NK-92 (cell line): ENCODE results near the gene SLC5A6.

ENCODE experiments used
- DNase-seq: peaks from one replicate; lab custom pipeline; 2025; ENCODE audit not compliant: unreplicated experiment; lab: John Stamatoyannopoulos, UW

The SLC5A6 gene

DNA sequence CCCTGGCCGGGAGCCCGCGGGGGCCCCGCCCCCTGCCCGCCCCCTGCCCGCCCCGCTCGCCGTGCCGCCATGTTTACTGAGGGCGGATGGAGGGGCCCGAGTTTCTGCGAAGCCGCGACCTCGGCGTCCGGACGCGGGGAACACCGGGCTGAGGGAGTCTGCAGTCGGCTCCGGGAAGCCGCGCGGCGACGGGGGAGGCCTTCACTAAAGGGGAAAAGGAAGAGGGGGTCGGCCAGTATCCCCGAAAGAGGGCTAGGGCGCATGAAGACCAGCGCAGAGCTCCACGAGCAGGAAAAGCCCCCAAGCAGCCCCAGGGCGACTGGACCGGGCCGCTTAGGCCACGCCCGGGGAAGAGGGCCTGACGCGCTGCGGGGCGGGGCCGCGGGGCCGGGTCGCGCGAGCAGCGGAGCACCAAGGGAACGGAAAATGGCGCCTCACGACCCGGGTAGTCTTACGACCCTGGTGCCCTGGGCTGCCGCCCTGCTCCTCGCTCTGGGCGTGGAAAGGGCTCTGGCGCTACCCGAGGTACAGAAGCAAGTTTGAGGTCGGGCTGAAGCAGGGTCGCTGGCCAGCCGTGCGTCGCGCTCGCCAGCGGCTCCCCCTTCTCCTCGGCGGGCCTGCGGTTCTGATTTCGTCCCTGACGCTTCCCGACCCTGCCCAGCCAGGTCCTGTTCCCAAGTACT lies at the start of gene SLC5A6, which contains the start of gene ATRAID:
SLC5A6 (minus strand) TSS at position 326 of the 683 bp plus-strand sequence. CDS start 4,618 bp downstream, outside the sequence.
ATRAID (plus strand) TSS at position 99 of the 683 bp plus-strand sequence; CDS start at position 427, 328 bp downstream.
- DNase-seq = peak; percentile 29

DNA sequence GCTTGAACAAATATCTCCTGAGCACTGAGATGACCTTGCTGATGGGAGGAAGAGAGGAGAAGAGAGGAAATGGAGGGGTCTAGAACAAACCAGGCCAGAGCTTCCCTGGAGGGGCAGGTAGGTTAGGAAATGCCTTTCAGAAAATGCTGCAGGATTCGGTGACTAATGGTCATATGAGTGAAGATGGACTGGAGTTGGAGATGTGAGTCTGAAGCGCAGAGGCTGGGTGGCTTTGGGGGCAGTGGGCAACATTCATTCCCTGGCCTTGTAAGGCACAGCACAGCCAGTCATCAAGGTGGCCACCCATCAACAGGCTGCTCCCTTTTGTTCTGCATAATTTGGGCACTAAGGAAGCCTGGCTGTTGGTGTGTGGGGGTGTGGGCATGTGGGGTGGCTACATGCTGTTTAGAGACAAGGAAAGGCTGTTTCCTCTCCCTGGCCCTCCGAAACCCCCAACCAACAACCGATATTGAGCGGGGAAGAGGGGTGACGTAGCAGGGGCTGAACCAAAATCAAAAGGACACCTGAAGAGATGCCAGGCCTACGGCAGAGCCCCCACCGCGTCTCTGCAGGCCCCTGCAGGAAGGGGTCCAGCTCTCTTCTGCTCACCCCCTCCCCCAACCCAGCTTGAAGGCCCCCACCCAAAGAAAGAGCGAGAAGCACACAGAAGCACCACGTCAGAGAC lies 49.3 kb upstream of the SLC5A6 start:
- DNase-seq = no peak

DNA sequence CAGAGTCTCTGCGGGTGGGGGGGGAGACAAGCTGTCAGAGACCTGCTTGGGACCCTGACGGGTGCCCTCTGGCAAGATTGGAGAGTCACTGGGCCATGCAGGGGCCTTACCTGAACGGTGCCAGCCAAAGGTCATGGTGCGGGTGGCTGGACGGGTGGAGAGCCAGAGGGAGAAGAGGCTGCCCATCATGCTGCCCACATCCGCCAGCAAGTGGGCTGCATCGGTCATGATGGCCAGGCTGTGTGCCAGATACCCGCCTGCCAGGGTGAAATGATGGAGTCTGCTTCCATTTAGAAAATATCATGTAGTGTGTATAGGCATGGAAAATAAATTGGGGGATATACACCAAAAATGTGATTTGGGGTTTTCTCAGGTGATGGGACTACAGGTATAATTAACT lies 46.0 kb upstream of the SLC5A6 start:
- DNase-seq = no peak

DNA sequence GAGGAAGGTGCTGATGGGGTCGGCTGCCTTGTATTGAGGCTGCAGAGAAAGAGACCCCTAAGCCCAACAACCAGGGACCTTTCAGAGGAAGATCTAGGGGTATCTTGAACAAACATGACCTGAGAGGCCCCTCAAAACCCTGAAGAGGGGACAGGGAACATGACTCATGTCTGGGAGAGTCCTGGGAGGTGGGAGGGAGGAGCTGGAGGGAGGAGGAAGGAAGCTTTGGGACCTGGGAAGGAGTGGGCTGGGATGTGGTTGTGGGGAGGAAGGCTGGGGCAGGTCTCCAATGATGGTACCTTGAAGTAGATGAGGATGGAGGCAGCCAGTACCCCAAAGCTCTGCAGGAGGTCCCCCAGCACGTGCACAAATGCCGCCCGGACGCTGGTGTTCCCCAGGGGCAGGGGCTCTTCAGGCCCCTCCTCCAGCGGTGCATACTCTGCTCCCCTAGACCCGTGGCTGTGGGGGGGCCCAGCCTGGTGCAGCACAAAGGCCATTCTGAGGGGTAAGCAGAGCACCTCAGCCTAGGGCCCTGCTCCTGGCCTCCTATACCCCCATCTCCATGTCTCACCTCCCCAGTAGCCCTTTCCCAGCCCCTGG lies 44.9 kb upstream of the SLC5A6 start:
- no peak for DNase-seq

DNA sequence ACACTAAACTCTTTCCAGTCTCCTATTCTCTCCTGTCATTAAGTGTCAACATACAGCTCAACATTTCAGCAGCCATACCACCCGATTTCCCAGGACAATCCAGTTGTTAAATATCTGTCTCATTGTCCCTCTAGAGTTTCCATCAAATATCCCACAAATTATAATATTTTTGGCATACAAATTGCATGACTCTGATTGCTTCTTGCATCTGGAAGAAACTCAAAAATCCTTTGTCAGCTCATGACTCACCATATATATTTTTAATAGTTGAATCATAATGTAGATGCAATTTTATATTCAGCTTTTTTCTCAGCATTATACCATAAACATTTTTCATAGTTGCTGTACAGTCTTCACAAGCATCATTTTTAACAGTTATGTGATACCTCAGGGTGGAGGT lies 43.6 kb upstream of the SLC5A6 start:
- no peak for DNase-seq

DNA sequence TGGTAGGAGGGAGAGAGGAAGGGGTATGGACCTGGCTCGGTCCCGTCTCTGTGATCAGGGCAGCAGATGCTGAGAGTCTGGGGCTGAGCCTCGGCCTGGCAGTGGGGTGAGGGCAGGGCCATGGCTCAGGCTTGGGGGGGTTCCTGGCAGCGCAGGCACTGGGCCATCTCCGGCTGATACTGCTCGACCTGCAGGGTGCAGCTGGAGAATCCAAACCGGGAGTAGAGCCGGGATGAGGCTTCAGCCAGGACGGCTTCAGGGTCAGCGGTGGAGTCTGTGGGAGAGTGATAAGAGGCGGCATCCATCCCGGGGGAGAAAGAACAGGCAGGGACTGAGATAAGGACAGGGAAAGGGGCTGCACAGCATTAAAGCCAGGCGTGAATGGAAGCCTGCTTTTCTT lies 43.1 kb upstream of the SLC5A6 start:
- no peak for DNase-seq

DNA sequence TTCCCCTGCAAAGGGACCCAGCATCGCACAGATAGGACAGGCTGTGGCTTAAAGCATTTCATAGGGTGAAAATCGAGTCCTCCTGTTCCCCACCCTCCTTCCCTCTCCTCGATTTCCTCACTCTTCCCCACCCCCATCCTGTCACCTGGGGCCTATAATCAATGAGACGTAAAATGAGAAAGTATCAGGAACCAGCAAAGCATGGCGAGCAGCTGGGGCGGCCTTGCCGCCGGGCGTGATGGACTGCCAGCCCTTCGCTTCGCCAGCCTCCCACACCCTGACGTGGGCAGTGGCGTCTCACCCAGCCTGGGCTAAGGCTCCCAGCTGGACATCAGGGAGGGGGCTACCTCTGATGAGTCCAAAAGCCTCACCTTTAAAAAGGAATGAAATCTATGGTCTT lies 39.7 kb upstream of the SLC5A6 start:
- no peak for DNase-seq

DNA sequence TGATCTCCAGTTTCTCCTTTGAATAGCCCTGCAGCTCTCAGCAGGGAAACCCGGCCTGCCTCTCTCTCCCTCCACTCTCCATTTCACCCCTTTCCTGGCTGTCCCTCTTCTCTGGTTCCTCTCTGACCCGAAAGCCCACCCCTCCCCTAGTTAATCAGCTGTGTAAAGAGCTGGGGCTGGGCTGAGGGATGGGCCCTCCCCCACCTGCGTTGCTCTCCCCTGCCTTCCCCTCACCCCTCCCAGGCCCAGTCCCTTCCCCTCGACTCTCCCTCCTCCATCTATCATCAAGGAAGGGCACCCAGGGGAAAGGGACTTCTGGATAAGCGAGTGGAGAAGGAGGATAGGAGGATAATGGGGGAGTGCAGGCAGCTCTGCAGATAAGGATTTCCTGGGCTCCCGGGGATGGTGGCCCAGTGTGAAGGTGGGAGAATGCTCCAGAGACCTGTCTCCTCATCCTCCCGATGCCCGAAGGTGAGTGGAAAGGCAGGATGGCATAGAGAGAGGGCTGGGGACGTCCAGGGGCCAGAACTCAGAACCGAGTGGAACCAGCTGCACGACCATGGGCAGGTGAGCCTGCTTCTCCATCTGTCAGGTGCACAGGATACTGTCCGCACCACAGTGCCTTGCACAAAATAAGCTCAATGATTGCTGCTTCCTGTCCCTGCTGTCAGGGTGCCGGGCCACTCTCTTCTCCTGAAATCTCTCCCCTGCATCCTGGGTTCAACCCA lies 38.7 kb upstream of the SLC5A6 start:
- DNase-seq = no peak

DNA sequence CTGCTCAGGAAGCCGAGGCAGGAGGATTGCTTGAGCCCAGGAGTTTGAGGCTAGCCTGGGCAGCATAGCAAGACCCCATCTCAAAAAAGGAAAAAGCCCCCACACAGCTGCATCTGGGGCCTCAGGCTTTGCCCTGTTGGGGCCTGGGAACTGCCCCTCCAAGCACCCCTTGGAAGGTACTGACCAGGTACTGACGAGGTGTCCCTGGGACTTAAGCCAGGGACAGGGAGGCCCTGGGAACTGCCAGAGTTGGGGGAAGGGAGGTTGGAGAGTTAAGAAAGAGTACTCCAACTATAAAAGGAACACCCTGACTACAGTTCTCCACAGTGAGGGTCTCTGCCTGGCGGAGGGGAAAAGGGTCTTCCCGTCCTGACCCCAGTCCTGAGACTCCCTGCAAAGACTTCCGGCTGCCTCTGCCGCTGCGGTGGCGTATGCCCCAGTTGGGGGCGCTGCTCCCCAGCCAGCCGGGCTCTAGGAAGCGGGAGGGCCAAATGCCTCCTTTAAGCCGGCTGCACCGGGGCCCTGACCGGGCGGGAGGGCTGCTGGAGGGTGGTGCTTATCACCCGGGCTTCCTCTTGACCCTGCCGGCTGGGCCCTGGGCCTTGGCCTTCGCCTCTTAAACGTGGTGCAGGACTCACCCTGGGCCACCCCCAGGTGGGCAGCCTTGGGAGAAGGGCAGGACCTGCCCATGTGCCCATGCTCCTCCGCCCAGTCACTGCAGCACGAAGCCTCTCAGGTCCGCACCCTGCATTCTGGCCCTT lies 38.0 kb upstream of the SLC5A6 start:
- DNase-seq = no peak

DNA sequence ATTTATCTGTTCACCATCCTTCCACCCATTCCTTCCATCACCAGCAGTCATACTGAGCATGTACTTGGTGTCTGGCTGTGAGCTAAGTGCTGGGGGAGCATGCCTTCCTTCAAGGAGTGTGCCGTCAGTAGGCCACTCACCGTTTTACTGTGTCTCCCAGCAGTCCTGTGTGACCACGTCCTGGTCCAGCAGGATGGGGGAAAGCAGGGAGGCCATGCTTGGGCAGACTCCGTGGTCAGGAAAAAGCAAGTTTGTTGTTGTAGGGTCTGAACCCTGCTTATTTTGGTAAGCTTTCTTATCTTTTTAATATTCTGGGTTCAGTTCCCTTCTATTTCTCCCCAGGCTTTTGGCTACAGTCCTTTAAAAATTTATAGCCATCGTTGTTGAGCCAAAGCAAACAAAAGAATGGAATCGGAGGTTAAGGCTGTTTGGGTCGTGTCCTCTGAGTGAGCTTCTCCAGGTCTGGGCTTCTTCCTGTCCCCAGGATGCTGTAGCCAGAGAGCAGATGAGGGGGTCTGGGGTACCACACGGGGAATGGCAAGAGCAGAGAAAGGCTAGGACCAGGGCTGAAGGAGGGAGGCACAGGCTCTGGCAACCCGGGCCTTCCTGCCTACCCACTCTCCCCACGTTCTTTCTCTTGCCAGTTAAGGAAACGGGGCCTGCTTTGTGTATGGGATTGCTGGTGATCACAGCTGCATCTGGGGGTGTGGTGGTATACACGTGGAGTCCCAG lies 37.3 kb upstream of the SLC5A6 start:
- DNase-seq = no peak

DNA sequence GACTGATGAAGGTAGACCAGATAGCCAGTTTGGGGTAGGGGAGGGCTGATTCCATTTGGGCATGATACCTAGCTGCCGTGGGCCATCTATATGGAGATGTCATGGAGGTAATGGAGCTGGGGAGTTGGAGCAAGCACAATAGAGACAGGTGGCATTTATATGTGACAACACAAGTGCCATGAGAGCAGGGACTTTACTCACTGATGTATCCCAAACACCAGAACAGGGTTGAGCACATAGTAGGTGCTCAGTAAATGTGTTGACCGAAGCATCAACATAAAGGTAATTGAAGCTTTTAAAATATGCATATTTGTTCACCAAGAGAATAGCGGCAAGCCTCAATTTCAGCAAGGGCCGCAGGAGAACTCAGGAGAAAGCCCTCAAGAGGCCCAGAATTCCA lies 35.8 kb upstream of the SLC5A6 start:
- no peak for DNase-seq

DNA sequence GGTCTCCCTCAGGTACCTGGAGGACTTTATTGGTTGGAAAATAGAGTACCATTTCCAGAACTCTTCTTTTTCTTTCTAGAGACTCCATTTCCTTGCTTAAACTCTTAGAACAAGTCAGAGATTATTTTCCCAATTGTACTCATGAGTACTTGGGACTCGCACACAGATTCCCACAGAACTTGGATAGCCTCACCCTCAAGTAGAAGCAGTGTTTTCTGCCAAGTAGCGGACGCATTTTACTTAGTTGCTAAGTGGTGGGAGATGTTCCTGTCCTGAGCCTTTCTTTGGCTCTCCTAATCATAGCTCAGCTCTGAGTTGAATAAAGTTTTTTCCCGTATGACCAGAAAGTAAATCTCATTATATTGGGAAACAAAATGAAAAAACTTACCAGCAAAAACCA lies 33.6 kb upstream of the SLC5A6 start:
- no peak for DNase-seq

DNA sequence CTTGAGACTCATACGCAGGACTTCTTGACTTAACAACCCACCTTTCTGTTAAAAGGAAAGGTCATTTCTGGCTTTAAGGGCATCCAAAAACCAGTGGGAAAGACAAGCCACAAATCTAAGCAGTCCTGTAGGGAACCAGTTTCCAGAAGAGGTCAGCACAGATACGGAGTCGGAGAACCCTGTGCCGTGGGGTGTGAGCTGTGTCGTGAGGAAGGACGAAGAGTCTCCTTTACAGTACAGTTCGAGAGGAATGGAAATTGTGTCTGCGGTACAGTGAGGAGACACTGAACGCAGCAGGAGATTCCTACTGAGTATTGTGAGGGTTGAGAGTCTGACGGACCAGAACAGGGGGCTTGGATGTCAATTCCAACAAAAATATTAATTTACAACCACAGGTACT lies 33.0 kb upstream of the SLC5A6 start:
- DNase-seq = no peak

DNA sequence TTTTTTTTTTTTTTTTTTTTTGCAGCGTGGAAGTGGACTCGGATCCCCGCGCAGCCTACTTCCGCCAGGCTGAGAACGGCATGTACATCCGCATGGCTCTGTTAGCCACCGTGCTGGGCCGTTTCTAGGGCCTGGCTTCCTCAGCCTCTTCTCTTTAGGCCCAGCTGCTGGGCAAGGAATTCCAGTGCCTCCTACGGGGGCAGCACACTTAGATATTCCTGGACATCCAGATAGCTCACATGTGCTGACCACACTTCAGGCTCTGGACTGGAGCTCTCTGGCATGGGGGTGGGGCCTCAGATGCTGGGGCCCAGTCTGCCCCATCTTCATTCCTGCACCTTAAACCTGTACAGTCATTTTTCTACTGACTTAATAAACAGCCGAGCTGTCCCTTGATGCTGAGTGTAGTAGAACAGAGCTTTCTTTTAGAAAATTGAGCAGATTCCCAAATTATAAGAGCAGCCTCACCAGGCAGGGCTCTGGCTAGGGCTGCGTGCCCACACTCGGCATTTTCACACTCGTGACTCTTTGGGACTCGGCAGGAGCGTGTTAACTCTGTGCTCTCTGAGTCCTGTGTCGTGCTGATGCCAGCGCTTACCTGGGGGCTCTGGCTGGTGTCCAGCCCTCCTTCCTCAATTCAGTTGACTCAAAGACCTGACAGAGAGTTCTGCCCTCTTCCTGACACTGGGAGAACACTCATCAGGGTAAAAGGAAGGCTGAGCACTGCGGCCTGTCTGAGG lies 31.5 kb upstream of the SLC5A6 start:
- no peak for DNase-seq

DNA sequence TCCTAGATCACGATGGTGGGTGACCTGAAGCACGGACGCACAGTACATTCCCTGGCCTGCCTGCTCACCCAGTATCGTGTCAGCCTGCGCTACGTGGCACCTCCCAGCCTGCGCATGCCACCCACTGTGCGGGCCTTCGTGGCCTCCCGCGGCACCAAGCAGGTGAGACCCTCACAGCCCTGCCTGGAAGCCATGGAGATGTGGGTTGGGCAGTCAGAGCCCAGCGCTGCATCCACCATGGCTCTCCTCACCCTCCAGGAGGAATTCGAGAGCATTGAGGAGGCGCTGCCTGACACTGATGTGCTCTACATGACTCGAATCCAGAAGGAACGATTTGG lies 30.5 kb upstream of the SLC5A6 start:
- no peak for DNase-seq

DNA sequence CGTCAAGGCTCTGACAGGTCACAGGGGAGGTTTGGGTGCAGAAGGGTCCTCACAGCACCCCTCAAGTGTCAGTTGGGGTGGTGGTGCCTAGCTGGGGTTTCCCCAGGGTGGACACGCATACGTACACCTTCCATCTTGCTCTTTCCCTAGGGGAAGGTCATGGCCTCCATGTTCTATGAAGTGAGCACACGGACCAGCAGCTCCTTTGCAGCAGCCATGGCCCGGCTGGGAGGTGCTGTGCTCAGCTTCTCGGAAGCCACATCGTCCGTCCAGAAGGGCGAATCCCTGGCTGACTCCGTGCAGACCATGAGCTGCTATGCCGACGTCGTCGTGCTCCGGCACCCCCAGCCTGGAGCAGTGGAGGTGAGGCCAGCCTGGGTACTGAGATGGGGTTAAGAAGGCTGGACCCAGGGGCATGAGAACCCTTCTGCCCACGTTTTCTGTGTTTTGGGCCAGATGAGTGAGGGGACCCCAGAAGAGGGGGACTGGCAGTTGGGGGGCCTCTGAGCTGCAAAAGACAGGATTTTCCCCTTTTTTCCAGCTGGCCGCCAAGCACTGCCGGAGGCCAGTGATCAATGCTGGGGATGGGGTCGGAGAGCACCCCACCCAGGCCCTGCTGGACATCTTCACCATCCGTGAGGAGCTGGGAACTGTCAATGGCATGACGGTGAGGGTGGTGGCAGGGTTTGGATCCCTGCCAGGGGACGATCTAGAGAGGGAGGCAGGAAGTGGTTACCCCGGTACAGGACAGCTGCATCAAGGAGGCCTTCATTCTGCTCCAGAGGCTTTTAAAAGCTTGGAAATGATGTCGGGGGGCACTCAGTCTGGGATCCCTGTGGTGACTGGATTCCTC lies 29.9 kb upstream of the SLC5A6 start:
- DNase-seq = no peak

DNA sequence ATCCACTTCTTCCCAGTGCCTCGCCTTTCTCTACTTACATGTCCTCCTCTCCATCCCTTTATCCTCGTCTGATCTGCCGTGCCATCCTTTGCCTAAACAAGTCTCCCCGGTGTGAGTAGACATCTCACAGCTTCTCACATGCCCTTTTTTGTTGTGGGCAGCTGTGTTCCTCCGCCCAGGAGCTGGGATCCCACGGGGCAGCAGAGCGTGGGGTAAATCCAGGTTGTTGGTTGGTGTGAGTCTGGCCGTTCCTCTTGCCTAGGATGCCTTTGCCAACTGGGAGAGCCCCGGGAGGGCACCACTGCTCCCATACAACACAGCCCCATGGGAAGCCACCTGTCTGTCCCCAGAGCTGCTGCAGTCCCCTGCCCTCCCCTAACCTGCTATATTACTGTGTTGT lies 28.3 kb upstream of the SLC5A6 start:
- DNase-seq = no peak

DNA sequence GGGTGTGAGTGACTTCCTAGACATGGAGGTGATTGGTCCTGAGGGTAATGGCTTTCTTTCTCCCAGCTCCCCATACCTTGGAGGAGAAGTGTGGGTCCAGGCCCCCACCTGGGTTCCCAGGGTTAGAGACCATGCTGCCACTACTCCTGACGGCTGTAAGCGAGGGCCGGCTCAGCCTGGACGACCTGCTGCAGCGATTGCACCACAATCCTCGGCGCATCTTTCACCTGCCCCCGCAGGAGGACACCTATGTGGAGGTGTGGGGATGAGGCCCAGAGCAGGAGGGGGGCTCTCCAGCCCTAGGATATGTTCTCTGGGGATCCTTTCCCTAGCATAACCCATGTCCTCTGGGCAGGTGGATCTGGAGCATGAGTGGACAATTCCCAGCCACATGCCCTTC lies 26.9 kb upstream of the SLC5A6 start:
- no peak for DNase-seq
